ENCODE results near the gene POPDC2.

The POPDC2 gene

GRCh38 chr3:119675188-119675874 is 14.9 kb upstream of the POPDC2 start:
- in situ Hi-C loops (cut with HindIII; ENCODE audit: low pct_ligation_motif_present, low pct_unique_long_range_greater_than_20kb, low sequenced_read_pairs): no loop called here

GRCh38 chr3:119673875-119674274 is 13.5 kb upstream of the POPDC2 start:
- no peak for DNase-seq
- in situ Hi-C loops (cut with HindIII; ENCODE audit: low pct_ligation_motif_present, low pct_unique_long_range_greater_than_20kb, low sequenced_read_pairs): no loop called here

More at GRCh38 chr3:119675188-119675874, 14.9 kb upstream of the POPDC2 start:
- no peak for DNase-seq

GRCh38 chr3:119672776-119673175 is 12.4 kb upstream of the POPDC2 start:
- in situ Hi-C loops (cut with HindIII; ENCODE audit: low pct_ligation_motif_present, low pct_unique_long_range_greater_than_20kb, low sequenced_read_pairs): no loop called here
- DNase-seq: no peak

- in situ Hi-C loops (cut with HindIII; ENCODE audit: low pct_ligation_motif_present, low pct_unique_long_range_greater_than_20kb, low sequenced_read_pairs): no loop called here
- no peak for DNase-seq
Observed at GRCh38 chr3:119669906-119670570, 9.6 kb upstream of the POPDC2 start.

- in situ Hi-C loops (cut with HindIII; ENCODE audit: low pct_ligation_motif_present, low pct_unique_long_range_greater_than_20kb, low sequenced_read_pairs): no loop called here
- DNase-seq: no peak
Observed at GRCh38 chr3:119665954-119666559, 5.7 kb upstream of the POPDC2 start.

- DNase-seq: no peak
- in situ Hi-C loops (cut with HindIII; ENCODE audit: low pct_ligation_motif_present, low pct_unique_long_range_greater_than_20kb, low sequenced_read_pairs): no loop called here
Observed at GRCh38 chr3:119664850-119665379, 4.5 kb upstream of the POPDC2 start.

GRCh38 chr3:119664370-119664769 is 4.0 kb upstream of the POPDC2 start:
- DNase-seq: no peak
- in situ Hi-C loops (cut with HindIII; ENCODE audit: low pct_ligation_motif_present, low pct_unique_long_range_greater_than_20kb, low sequenced_read_pairs): no loop called here

GRCh38 chr3:119663885-119664284 is 3.5 kb upstream of the POPDC2 start:
- no peak for DNase-seq
- in situ Hi-C loops (cut with HindIII; ENCODE audit: low pct_ligation_motif_present, low pct_unique_long_range_greater_than_20kb, low sequenced_read_pairs): no loop called here

- in situ Hi-C loops (cut with HindIII; ENCODE audit: low pct_ligation_motif_present, low pct_unique_long_range_greater_than_20kb, low sequenced_read_pairs): no loop called here
Observed at GRCh38 chr3:119662604-119663373, 2.4 kb upstream of the POPDC2 start.

GRCh38 chr3:119659606-119660291 is 640 bp downstream of the POPDC2 start:
- in situ Hi-C loops (cut with HindIII; ENCODE audit: low pct_ligation_motif_present, low pct_unique_long_range_greater_than_20kb, low sequenced_read_pairs): no loop called here
- no peak for DNase-seq

More at GRCh38 chr3:119662604-119663373, 2.4 kb upstream of the POPDC2 start:
- DNase-seq: no peak

- in situ Hi-C loops (cut with HindIII; ENCODE audit: low pct_ligation_motif_present, low pct_unique_long_range_greater_than_20kb, low sequenced_read_pairs): no loop called here
- no peak for DNase-seq
Observed at GRCh38 chr3:119658994-119659393, 1.4 kb downstream of the POPDC2 start.

GRCh38 chr3:119657887-119658702 is 2.3 kb downstream of the POPDC2 start:
- DNase-seq: no peak
- in situ Hi-C loops (cut with HindIII; ENCODE audit: low pct_ligation_motif_present, low pct_unique_long_range_greater_than_20kb, low sequenced_read_pairs): no loop called here

GRCh38 chr3:119653876-119654275 is 6.5 kb downstream of the POPDC2 start:
- in situ Hi-C loops (cut with HindIII; ENCODE audit: low pct_ligation_motif_present, low pct_unique_long_range_greater_than_20kb, low sequenced_read_pairs): no loop called here
- DNase-seq: no peak

- no peak for DNase-seq
- in situ Hi-C loops (cut with HindIII; ENCODE audit: low pct_ligation_motif_present, low pct_unique_long_range_greater_than_20kb, low sequenced_read_pairs): no loop called here
Observed at GRCh38 chr3:119652306-119653033, 7.9 kb downstream of the POPDC2 start.

- in situ Hi-C loops (cut with HindIII; ENCODE audit: low pct_ligation_motif_present, low pct_unique_long_range_greater_than_20kb, low sequenced_read_pairs): no loop called here
- no peak for DNase-seq
Observed at GRCh38 chr3:119649761-119650160, 10.6 kb downstream of the POPDC2 start.

GRCh38 chr3:119647843-119648575 is 12.4 kb downstream of the POPDC2 start:
- in situ Hi-C loops (cut with HindIII; ENCODE audit: low pct_ligation_motif_present, low pct_unique_long_range_greater_than_20kb, low sequenced_read_pairs): no loop called here
- no peak for DNase-seq

All from ACHN (cell line).